GM18858 (cell line): ENCODE measurements around the gene DEFB112.

Experiments
- ATAC-seq: cut with Tn5 transposase; IDR thresholded peaks from one replicate; pipeline ENCODE4 v1.9.1; 2021; ENCODE audit not compliant: unreplicated experiment

DEFB112 gene, protein sequence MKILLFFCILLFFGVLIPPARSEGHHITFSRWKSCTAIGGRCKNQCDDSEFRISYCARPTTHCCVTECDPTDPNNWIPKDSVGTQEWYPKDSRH

DNA sequence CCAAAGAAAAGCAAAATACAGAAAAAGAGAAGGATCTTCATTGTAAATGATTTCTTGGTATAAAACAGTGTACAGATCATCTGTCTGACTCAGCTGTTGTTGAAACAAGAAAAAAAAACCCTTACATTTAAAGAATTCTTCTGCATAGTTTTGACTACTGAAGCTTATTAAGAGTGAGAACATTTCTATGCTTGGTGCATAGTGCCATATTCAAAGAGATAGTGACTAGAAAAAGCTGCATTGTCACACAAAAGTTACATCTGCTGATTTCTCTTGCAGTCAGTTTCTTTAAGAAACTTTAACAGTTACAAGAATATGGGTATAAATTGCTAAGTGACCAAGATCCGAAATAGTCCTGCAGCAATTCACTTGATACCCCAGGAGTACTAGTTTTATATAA, at the start of gene DEFB112:
Gene DEFB112, minus strand, starts transcription at position 101 of the 400 bp plus-strand sequence. Its CDS starts 60 bp downstream, at position 41.
- no peak for ATAC-seq

DNA sequence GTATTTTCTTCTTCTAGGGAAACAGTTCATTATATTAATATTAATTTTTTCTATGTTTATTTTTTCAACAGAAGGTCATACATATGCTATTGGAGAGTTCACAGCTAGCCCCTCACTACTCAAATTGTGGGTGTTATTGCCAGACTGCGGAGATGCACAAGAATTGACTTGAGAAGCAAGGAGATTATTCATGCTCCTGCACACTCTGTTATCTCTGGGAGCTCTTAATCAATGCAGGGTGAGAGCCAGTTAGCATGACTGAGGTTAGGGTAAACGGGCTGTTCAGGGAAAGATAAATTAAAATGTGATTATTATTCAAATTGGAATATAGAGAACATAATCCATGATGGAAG, 48.9 kb upstream of the DEFB112 start:
- no peak for ATAC-seq

DNA sequence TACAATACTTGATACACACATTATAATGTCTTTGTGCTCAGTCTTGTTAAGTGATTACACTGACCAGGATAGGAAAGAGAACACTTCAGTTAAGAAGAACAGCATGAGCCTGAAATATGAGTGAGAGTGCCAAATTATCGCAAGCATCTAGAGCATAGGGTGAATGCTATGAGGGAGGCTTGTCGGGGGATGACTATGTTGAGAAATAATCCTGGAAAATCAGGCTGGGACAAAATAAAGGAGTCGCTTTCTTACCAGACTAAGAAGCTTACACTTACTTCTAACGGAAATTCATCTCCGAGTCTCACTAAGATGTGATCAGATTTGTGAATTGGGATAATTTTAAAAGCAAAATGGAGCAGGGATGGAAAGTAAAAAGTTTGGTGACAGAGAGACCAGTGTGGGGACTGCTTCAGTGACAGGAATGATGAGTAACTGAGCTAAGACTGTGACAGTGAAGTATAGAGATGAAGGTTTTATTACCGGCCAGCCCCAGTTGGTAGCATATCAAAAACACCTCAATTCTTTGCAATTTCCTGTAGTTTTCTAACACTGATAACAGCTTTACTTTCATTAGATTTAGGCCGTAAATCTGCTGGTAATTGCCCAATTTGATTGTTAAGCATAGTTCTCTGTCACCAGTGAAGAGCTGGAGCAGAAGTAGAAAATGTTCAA, 48.4 kb upstream of the DEFB112 start:
- no peak for ATAC-seq

DNA sequence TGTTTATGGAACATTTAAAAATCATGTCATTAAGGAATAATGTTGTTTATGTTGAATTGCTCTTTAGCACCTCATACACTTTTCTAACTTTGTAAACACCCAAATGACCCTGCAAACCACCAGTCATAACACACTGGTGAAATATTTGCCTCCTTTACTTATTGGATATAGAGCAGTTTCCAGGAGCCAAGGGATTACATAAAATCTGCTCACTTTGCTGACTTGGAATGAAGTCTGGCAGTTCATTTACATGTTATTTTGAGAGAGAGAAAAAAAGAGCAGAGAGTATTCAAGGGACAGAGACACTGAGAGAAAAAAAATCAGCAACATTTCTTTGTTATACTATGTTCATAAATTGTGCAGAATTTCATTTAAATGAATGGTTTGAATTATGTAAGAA, 46.6 kb upstream of the DEFB112 start:
- ATAC-seq: no peak

DNA sequence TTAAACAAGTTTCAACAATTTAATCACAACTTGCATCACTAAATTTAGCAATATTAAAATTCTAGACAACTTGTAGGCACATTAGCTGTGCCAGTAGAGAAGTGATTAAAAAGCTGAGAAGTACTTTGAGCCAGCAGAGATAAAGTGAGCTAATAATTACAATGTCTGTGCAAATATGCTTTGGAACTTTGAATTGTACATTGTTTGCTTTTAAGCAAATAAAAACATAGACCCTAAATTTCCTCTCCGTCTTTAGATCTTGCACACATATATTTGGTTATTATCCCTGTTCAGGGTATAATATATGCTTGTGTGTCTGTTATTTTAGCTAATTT, 44.2 kb upstream of the DEFB112 start:
- ATAC-seq: no peak

DNA sequence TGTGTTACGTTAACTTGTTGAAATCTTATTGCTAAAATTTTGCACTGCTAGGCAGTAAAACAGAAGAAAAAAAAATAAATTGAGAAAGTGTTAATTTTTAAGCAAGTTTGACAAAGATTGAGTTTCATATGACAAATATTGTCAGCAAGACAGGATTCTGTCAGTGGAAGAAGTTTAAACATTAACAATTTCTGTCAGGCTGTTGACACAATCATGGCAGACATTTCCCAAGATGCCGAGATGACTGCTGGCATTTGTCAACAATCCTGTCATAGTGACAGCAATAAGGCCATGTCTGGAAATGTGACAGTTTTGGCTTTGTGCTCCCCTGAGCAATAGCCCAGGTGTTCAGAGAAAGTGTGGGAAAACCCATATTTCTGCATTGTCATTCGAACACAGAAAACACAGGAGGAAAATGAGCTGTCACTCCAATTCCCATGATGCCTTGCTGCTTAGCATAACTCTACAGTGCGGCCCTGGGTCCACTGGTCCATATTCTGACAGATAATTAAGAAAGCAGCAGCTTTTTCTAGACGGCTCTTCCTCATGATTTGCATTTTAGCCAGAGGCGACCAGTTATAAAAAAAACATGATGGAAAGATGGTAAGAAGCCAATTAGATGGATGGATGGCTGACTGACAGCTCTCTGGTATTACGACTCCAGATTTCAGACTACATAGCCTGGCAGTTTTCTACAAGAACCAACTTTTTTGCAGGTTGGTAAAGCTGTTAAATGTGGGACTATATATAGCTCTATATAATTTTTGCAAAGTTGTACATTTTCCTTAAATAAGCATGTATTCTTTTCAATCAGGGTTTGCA, 43.6 kb upstream of the DEFB112 start:
- ATAC-seq: no peak

DNA sequence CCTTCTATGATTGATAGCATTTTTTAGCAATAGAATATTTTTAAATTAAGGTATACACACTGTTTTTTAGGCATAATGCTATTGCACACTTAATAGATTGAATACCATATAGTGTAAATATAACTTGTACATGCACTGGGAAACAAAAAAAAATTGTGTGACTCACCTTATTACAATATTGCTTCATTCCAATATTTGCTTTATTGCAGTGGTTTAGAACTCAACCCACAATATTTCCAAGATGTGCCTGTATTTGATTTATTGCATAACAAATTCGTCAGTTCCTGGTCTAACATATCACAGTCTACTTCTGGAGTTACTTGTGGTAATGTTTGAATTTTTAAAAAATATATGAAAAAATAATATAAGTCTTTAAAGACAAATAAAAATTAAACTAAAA, 41.9 kb upstream of the DEFB112 start:
- no peak for ATAC-seq

DNA sequence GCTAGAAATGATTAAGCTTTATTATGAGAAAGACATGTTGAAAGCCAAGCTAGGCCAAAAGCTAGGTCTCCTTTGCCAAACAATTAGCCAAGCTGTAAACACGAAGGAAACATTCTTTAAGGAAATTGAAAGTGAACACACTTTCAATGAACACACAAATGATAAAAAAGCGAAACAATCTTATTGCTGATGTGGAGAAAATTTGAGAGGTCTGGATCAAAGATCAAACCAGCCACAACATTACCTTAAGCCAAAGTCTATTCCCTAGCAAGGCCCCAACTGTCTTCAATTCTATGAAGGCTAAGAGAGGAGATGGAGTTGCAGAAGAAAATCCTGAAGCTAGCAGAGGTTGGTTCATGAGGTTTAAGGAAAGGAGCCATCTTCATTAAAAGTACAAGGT, 40.2 kb upstream of the DEFB112 start:
- ATAC-seq: no peak

DNA sequence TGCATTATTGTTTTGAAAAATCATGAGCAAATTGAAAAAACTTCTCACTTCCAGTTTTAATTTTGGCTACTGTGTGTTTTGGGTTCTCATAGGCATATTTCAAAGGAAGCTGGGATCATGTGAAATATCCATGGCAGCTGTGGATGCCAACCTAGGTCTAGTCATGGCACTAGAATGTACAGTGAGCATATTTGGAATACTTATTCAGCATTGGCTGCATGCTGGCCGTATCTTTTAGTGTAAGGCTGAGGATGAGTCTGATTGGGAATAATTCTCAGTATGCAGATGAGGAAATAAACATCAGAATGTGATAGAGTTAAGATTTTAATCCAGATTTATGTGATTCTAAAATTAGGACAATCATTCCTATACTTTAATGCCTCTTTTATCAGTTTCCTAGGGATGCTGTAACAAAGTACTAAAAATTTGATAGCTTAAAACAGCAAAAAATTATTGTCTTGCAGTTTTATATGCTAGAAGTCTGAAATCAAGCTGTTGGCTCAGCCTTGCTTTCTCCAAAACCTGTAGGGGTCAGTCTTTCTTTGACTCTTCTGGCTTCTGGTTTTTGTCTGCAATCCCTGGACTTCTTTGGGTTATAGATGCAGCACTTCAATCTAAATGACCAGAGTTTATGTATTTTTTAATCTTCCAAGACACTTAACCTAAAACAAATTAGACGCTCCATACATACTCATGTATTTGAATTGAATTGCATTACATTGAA, 37.7 kb upstream of the DEFB112 start:
- no peak for ATAC-seq

DNA sequence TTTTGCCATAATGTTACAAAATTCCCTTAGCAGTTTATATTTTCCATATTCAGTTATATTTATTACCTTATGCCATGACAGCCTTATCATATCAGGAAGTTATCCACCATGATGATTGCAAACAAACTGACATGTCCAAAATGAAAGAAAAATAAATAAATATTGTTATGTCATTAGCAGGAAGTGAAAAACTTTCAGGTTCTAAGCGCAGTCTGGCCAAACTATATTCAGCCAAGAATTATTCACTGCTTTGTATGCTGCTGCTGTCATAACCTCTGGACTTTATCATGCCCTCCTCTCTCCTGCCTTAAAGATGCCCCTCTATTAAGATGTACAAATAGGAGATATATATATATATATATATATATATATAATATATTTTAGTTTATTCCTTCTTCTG, 27.7 kb upstream of the DEFB112 start:
- no peak for ATAC-seq

DNA sequence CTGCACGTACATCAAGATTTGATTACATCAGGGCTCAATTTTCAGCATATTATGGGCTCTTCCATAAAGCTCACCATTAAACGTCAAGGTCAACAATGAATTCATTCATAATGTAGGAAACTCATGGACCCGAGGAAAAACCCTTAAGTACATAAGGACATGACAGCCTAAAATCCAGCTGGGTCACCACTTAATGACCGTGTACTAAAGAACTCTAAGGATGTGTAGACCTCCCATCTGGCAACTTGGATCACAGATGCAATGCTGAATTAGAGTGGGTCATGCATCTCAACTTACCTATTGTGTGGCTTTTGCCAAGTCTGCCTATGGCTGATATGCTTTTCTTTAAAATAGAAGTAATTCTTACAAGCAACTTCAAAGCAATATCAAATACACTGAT, 26.7 kb upstream of the DEFB112 start:
- no peak for ATAC-seq

DNA sequence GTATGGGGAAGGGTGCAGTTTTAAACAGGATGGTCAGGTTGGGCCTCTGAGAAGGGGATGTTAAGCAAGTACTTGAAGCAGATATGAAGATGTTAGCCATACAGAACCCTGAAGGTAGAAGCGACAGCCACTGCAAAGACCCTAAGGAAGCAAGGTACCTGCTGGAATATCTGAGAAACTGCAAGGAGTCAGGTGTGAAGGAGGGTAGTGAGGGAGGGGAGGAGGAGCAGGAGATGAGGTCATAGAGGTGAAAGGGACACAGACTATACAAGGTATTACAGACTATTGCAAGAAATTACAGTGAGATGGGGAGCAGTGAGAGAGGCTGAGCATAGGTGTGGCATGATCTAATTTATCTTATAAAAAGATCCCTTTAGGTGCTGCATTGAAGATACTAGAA, 22.2 kb upstream of the DEFB112 start:
- no peak for ATAC-seq

DNA sequence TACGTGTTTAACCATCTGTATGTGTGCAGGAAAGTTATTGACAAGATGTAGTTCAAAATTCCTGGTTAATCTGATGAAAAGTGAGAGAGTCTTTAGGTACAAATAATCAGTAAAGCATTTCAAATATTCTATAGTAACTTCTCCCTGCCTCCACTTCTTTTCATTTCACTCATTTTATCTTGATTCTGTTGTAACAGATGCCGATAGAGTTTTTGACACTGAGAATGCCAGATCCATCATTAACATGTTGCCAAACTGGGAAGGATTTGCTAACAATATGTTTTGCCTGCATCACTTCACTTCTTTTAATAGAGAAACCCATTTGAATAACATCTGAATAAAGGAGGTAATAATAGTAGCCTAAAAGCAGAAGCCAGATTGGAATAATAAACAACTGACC, 20.4 kb upstream of the DEFB112 start:
- no peak for ATAC-seq

DNA sequence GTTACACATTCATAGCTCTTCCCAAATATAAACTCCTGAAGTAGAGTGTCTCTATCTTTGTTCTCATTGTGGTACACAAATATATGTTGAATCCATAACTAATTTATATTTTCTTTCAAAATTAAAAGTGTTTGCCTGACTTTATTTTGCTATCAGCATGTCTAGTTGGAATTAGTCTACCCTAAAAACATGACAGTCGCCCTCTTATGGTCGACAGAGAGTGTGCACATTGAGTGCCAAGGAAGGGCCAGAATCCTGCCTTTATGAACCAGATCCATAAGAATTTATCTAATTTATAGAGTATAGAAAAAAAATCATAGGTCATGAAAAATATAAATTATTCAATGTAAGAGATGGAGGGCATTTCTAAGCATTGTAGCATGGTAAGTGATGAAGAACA, 12.3 kb upstream of the DEFB112 start:
- peak; percentile 53 for ATAC-seq

DNA sequence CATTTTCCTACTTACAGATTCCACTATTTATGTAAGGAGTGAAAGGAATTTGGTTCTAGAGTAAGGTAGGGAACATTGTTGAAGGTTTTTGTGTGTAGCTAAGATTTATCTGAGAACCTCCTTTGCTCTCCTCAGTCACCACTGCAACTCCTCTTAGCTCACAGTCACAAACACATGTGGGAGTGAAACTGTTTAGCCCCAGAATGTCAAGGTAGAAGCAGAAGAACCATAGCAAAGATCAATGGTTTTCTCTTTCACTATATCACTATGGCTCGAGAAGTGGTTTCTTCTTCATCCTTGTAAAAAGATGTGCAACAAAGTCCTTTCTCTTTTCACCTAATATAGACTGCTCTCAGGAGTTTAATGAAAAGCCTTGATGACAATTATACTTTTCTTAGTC, 6.5 kb upstream of the DEFB112 start:
- no peak for ATAC-seq

DNA sequence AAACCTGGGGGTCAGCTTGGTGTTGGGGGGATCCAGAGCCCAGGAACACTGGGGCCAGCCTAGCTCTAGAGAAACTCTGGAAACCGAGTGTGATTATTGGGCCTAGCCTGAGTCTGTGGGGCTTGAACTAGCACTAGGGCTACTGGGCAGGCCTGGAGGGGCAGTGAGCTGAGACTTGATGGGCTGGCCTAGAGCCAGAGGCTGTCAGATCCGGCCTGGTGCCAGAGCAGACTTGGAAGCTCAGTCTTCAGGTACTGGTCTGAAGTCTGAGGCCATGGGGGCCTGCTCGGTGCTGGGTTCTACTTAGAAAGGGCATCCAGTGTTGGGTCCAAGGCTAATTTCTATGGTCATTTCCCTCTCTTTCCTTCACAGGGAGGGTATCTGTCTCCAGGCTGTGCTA, 2.7 kb downstream of the DEFB112 start:
- ATAC-seq: no peak

DNA sequence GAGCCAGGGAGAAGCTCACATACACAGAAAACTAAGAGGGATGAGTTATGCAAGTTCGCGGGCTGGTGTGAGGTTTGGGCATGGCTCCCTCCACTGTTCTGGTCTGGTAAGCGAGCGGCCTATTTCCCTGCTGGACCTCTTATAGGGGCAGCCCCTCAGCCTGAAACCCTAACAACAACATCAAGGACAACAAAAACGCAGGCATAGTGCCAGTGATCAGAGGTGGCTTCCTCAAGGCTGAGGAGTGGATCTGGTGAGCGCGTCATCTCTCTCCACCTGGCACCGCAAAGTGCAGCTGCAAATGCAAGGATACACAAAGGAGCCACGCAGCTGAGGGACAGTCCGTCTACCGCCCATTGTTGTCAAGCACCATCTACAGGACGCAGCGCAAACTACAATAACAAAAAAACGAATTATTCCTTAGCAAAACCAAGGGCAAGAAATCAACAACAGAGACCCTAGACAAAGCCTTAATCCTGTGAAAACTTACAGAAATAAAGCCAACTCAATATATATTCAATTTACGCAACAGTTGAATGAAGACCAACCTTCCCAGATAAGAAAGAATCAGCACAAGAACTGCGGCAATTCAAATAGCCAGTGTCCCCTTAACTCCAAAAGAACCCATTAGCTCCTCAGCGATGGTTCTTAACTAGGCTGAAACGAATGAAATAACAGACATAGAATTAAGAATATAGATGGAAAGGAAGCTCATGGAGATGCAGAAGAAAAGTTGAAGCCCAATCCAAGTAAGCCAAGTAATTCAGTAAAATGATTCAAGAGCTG, 18.8 kb downstream of the DEFB112 start:
- ATAC-seq: no peak

DNA sequence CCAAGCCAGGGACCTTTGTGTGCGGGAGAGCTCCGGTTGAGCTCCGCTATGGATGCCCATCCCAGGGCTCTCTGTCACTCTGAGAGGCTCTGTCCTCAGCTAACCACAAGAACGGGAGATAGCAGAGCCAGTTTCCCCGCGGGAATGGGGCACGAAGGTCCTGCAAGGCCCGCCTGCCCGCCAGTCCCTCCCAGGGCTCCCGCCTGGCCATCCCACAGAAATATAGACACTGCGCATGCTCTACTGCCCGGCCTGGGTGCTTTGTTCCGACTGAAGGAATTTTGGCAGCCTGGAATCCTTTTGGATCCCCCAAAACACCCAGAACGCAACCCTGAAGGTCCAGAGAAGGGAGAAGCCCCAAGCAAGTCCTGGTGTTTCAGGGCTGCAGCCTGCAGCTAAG, 19.4 kb downstream of the DEFB112 start:
- ATAC-seq: no peak

DNA sequence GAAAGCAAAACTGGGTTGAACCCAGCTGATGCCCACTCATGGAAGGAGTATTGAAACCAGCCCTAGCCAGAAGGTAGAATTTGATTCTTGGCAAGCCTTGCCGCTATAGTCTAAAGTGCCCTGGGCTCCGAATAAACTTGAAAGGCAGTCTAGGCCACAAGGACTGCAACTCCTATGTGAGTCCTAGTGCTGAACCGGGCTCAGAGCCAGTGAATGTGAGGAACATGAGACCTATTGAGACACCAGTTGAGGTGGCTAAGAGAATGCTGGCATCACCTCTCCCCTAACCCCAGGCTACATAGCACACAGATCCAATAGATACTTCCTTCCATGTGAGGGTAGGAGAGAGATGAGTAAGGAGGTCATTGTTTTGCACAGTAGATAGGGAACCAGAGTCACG, 24.5 kb downstream of the DEFB112 start:
- ATAC-seq: no peak

DNA sequence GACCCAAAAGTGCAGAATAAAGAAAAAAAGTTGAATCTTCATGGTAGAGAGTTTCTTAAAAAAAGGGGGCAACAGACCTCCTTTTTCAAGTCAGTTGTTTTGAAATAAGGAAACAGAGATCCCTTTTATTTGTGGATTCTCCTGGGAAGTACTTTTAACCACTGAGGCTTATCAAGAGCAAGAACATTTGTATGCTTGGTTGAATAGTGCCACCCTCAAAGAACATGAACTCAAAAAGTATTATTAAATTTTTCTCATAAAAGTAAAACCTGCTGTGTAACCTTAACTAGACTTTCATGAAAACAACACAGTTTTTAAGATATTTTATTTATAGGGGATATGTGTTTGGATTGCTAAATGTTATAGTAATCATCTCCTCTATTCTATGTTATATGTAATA, 27.8 kb downstream of the DEFB112 start, which contains the start of gene DEFB110:
Gene DEFB110, minus strand, starts transcription at position 101 of the 400 bp plus-strand sequence. Its CDS starts 59 bp downstream, at position 42.
- ATAC-seq: no peak

DNA sequence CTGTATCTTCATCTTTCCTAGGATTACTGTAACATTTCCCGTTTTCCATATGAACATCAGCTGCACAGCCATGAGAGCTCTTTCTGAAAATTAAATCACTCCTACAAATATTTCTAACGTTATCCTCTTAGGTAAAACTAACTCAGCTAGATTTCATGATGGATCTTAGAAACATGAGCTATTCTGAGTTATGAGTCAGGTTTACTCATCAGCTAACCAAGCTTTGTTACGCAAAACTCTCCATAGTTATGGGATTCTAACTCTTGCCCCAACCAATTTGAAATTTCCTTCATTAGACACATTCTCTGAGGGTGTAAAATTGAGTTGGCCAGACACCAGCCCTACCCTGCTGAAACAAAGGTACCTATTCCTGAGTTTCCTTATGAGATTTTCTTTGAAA, 41.9 kb downstream of the DEFB112 start:
- ATAC-seq: no peak
